ENCODE results near the gene DDX24.

DNA sequence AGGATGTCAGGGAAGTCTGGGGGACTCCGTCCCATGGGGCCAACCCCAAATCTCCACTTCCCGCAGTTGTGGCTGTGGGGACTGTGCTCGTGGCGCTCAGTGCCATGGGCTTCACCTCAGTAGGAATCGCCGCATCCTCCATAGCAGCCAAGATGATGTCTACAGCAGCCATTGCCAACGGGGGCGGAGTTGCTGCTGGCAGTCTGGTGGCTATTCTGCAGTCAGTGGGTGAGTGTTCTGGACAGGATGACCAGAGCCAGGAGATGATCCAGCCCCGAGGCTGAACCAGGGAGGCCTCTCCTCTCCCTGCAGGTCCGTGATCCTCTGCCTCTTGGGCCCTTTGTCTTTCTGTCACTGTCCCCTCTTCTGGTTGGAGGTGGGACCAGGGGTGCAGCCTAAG is 20.7 kb upstream of the DDX24 start:
- no peak for TF ChIP-seq GATA2 (IDR thresholded peaks at IDR 0.05; ENCODE audit: low read depth, low read length)
- TF ChIP-seq GATA3 (IDR thresholded peaks at IDR 0.05; ENCODE audit: low read depth, low read length) = no peak
